GM18505 (cell line): ENCODE measurements around the gene OR9Q1.
"Not testable (repeated sequence)": the region's sequence is repeated elsewhere in the genome, so short reads cannot be mapped to it uniquely, and the experiment has no call there.

Experiments
- ATAC-seq: cut with Tn5 transposase; IDR thresholded peaks from one replicate; pipeline ENCODE4 v1.9.1; 2021; ENCODE audit not compliant: unreplicated experiment
- POLR2A ChIP-seq: IDR thresholded peaks from 4 replicates; pipeline ENCODE4 v1.6.1; 2011; ENCODE audit warnings: borderline replicate concordance; ENCODE audit not compliant: insufficient read depth, insufficient read length; ENCODE audit errors: extremely low read depth

OR9Q1 gene

DNA sequence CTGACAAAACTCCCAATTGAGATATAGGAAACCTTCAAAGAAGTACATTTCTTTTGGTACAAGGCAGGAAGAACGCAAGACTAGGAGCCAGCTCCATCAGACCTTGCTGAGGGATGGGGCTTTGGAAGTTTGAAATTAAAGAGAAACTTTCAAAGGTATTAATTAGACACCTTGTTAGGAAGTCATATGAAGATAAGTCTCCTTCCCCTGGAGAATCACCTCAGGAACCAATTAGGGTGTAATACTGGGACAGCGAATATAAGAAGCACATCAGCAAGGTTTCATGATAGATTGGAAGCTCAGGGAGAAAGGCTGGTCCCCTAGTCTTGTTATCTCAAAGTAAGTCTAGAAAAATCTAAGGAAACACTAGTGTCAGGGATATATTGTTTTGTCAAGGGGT, 165.1 kb downstream of the OR9Q1 start, which contains the start of gene OR9Q2:
Gene OR9Q2 (plus strand): TSS at position 301 of the 400 bp plus-strand sequence. CDS start 1,421 bp downstream, outside the sequence.
- TF ChIP-seq POLR2A, result no peak
- no peak for ATAC-seq

DNA sequence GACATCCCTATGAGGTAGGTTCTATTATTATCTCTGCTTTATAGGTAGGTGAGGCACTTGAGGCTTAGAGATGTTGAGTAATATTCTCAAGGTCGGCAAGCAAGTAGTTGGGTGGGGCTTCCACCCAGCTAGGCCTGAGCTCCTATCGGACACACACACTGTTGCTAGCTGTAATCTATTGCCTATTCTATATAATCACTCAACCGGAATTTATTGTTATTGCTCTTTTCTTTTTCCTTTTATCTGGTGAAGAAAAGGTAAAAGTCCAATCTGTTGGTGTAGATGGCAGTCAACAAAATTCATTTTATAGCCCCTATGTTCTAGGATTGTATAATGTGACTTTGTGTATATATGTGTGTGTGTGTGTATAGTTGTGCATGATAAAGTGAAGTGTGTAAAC, 168.5 kb downstream of the OR9Q1 start:
- no peak for TF ChIP-seq POLR2A
- ATAC-seq, result no peak

DNA sequence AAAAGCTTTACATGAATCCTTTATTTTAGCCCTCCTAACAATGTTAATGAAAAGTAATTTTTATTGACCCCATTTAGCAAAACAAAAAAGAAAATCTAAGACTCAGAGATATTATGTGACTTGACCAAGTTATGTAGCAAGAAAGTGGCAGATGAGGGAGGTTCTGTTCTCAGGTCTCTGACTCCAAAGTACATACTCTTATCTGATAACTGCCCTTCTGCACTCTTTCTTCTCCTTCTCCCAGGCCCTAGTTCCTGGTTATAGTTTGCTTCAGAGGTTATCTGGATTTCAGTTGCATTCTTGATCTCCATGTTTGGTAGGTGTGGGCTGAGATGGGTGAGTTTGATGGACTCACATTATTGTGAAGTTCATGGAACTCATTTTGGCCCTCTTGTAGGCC, 169.7 kb downstream of the OR9Q1 start:
- no peak for ATAC-seq
- TF ChIP-seq POLR2A, result no peak

DNA sequence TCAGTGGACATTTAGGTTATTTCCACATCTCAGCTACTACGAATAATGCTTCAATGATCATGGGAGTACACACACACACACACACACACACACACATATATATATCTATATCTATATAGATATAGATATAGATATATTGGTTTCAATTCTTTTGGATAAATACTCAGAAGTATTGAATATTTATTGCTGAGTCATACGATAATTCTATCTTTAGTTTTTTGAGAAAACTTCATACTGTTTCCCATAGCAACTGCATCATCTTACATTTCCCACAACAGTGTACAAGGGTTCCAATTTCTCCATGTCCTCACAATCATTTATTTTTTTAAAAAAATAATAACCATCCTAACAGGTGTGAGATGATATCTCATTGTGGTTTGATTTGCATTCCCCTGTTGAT, 172.3 kb downstream of the OR9Q1 start:
- ATAC-seq, result no peak

DNA sequence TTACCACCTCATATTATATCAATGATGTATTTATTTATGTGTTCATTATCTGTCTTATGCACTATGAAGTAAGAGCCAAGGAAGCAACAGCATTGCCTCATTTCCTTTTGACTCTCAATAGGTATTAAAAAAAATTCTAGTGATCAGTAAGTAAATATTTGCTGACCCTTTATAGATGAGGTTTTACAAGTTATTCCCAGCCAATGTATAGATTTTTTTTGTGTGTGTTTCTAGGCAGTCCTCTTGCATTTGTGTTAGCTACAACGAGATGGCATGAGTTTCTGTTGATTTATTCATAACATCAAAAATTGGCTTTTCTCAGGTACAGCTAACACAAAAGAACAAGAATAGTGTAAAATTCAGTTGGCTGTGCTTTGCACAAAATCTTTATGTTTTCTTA, 175.6 kb downstream of the OR9Q1 start:
- TF ChIP-seq POLR2A, result no peak
- no peak for ATAC-seq

More for the DNA sequence above, 172.3 kb downstream of the OR9Q1 start:
- no peak for TF ChIP-seq POLR2A

DNA sequence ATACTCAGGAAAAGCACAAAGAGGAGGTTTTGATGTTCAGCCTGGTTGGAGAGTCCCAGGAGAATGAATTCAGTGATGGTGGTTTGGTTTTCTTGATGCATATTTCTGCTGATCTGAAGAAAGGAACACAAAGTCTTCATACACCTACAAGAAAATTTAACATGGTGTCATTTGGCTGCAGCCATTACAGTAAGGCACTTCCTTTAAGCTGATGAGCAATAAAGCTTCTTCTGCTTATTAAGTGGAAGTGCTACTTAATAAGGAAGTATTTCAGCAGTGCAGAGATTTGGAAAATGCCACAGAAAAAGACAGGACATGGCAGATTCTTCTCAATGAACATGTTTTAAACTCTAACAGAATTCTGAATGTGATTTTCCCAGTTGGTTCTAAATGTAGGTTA, 180.4 kb downstream of the OR9Q1 start, which contains the start of gene OR1S2:
Gene OR1S2 (minus strand): TSS at position 101 of the 400 bp plus-strand sequence. CDS start 0 bp downstream, at position 101.
- no peak for TF ChIP-seq POLR2A
- no peak for ATAC-seq

DNA sequence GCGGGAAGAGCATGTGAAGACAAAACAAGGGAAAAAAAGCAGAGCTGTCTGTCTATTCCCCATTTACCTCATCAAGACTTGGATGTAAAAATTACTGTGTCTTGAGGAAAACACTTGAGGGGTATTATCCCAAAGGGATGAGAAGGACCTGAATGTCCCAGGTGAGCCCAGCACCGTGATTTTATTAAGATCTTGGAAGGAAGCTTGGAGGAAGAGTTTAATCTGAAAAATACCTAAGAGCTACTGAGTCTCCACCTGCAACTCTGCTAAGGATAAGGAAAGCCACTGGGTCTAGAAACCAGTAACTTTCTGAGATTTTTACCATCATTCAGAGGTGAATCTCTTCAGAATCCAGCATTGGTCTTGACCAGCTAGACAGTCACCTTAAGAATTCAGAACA, 188.7 kb downstream of the OR9Q1 start, which contains the start of gene OR1S1:
Gene OR1S1 (plus strand): TSS at position 301 of the 400 bp plus-strand sequence.
- ATAC-seq, result not testable (repeated sequence)

DNA sequence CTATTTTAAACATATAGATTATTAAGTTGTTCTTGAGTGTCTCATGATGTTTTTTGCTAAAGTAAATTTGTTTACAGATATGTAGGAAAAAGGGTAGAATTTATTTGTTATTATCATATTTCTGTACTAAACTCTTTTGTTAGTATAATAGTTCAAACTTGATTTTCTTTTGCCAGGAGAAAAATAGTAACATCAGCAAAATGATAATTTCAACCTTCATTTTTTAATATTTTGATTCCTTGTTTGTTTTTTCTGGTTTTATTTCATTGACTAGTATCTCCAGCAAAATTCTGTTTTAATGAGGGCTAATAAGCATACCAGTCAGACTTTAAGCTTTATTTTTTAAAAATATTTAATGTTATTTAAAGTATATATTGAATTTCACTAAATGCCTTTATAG, 192.8 kb downstream of the OR9Q1 start:
- no peak for ATAC-seq
- TF ChIP-seq POLR2A, result no peak

DNA sequence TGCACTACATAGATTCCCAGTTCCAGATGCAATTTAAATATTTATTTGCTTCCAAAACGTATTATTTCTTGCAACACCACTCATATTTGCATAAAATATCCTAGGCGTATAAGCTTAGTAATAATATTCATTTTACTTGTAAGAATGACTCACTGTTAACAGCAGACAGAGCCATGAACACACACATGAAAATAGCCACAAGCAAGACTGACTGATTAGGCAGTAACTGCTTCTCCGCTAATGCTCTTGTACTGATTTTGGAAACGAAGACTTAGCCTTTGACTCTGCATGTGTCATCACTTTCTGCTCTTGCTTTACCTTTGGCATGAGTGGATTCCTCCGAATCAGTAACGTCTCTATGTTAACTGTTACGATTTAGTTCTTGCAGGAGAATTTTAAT, 199.0 kb downstream of the OR9Q1 start:
- TF ChIP-seq POLR2A, result no peak
- no peak for ATAC-seq

DNA sequence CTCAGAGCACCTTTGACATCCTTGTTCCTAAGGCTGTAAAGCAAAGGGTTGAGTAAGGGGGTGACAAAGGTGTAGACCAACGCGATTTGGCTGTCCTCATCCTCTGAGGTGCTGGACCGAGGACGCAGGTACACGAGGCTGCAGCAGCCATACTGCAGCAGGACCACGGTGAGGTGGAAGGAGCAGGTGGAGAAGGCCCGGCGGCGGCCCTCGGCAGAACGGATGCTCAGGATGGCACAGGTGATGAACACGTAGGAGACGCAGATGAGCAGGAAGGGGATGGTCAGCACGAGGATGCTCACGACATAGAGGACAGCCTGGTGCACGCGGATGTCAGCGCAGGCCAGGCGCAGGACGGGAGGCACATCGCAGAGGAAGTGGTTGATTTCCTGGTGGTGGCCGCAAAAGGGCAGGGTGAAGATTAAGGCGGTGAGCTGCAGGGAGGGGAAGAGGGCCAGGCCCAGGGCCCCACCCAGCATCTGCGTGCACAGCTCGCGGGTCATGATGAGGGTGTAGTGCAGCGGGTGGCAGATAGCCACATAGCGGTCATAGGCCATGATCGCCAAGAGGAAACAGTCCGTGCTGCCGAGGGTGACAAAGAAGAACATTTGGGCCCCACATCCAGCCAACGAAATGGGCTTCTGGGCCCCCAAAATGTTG, 204.4 kb downstream of the OR9Q1 start:
- no peak for ATAC-seq
- no peak for TF ChIP-seq POLR2A
